Adrenal gland (tissue), 12 donors: ENCODE data around the gene ZNF311. TPM values are rescaled to one million over a fixed set of nuclear protein-coding genes. Genes with fewer than 3 reads are reported as not detected.

Experiments
- DNase-seq, 7 donors: peaks; one replicate each; pipeline ENCODE4 v3.0.0-alpha.2; 2019 to 2020
- H3K27ac ChIP-seq, 5 donors: fragments of 200-600 bp; sonication (generic) in 4 of 5; 1 replicate in 3 of 5; 2 replicates in 2 of 5; pipeline versions ENCODE4 v1.5.1 to v1.8.0; 2016 to 2020; ENCODE audit warnings: mild to moderate bottlenecking in 1 of 5
- H3K27me3 ChIP-seq: fragments of 200-600 bp; 2 replicates; pipeline ENCODE4 v1.8.0; 2021
- H3K36me3 ChIP-seq, 2 donors: fragments of 200-600 bp; replicated peaks in 1 of 2; 1 replicate in 1 of 2; 2 replicates in 1 of 2; pipeline versions ENCODE4 v1.5.1 to v1.8.0; 2018 to 2022
- H3K4me1 ChIP-seq, 2 donors: fragments of 200-600 bp; replicated peaks in 1 of 2; 1 replicate in 1 of 2; 2 replicates in 1 of 2; pipeline versions ENCODE4 v1.5.1 to v1.8.0; 2018 to 2021
- H3K4me3 ChIP-seq, 4 donors: fragments of 200-600 bp; sonication (generic) in 3 of 4; one replicate each; pipeline ENCODE4 v1.5.1; 2016 to 2018
- H3K9me3 ChIP-seq, 3 donors: fragments of 200-600 bp; sonication (generic) in 1 of 3; replicated peaks in 1 of 3; 1 replicate in 2 of 3; 2 replicates in 1 of 3; pipeline versions ENCODE4 v1.5.1 to v1.8.0; 2016 to 2021
- CTCF ChIP-seq, 6 experiments: fragments of 450-650 bp in 4 of 6; fragments of 200-600 bp in 2 of 6; sonication (generic) in 1 of 6; IDR thresholded peaks; 1 replicate in 5 of 6; 2 replicates in 1 of 6; pipeline versions ENCODE4 v1.5.1 to v1.8.0; 2016 to 2021; ENCODE audit warnings: antibody characterized with exemption in 6 of 6, mild to moderate bottlenecking in 2 of 6, moderate library complexity in 1 of 6
- POLR2A ChIP-seq, 2 donors: fragments of 450-650 bp; IDR thresholded peaks; one replicate each; pipeline ENCODE4 v1.6.1; 2017; ENCODE audit warnings: antibody characterized with exemption in 2 of 2, mild to moderate bottlenecking in 2 of 2, moderate library complexity in 1 of 2
- WGBS, 4 donors: extraction: QIAGEN DNeasy Blood & Tissue Kit in 2 of 4; methylation state at CpG; one replicate each; pipeline versions ENCODE4 v1.1.5 to v1.1.7; 2013 to 2017; 5-methylcytosine and 5-hydroxymethylcytosine counted together
- intact Hi-C, 2 donors: fragments of 100-400 bp; cut with DNase I; formaldehyde crosslinking; loops; one replicate each; pipeline versions ENCODE4 v1.14.1 to v1.15.0; 2022 to 2023
- polyA plus RNA-seq, 3 donors: library from polyadenylated mRNA; stranded (reverse); fragments of 200-250 nt in 2 of 3; fragments of 350-450 nt in 1 of 3; fragmentation: Illumina TruSeq in 1 of 3; extraction: RNeasy Lipid Tissue Mini Kit (QIAGEN cat#74804) in 1 of 3; gene quantifications; one replicate each; pipeline ENCODE4 v1.2.3, GENCODE V29; 2013 to 2014
- total RNA-seq, 9 donors: library from RNA; depleted of rRNA in 4 of 9; stranded (reverse); fragments of >200 nt in 4 of 9; fragments of 120-200 nt in 1 of 9; fragmentation: NEBNext Ultra II Directional in 1 of 9; extraction: Animal tissue kit (Norgen Biotek cat#: 25700) in 1 of 9; gene quantifications; one replicate each; pipeline versions ENCODE4 v1.1.0 to v1.2.4, GENCODE V29; 2013 to 2023
- donor health status: healthy with polysubstance abuse.
- donor health status: Bipolar disorder and iron deficiency.
- donor health status: DM: yes; HTN: yes; CAD: no.
- donor health status: DM: no; HTN: no; CAD: no.
- donor health status: DM: no; HTN: no; CAD: no.
- donor health status: DM: yes; HTN: yes; CAD: no.

The ZNF311 gene
- total and polyA plus RNA-seq, 12 donors, result 0.41 to 2.7 (median 1.1) TPM; not detected in 2

- Histone ChIP-seq H3K27ac (no peak overlapping the region), H3K27me3 (no peaks in the 10 kb centered on the region), H3K9me3 (no peaks in the 10 kb centered on the region), H3K4me3 (no peak overlapping the region), H3K36me3 (no peaks in the 10 kb centered on the region), H3K4me1 (no peaks in the 10 kb centered on the region)
- TF ChIP-seq POLR2A (IDR thresholded peaks at IDR 0.05) (no peak), CTCF (IDR thresholded peaks at IDR 0.05) (no peak)
- WGBS, 4 donors, result 91 to 93% (median 92%) methylated on average over 8 of the region's 8 CpGs
- no peak for DNase-seq
- intact Hi-C loops, result no loop called here
Measured at GRCh38 chr6:28995093-28995650, 9.9 kb downstream of the ZNF311 start.

DNA sequence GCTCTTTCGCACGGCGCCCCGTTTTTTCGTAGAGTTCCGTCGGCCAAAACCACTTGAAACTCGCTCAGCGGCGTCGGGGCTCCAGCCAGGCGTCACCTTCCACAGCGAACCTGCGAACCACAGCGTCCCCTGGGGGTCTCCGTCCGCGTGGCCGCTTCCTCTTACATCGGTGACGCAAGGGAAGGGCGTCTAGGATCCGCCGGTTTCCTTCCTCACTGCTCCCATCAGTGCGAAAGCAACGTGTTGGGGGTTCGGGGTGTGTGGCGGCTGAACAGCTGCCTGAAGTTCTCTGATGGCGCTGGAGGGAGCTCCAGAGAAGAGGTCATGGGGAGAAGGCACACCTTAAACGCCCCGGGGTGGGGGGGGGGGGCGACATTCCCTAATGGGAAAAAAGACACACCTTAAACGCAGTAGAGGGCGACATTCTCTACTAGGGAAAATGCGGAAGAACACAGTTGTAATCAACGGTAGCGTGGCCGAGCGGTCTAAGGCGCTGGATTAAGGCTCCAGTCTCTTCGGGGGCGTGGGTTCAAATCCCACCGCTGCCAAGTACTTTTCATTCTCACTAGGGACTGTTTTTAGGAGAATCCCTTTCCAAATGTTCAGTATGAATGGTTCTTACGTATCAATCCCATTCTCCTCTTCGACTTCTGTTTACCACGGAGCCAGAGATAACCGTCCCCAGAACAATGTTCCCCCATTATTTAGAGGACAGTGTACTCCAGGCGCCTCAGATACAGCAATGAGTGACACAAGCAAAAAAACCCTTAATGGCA lies 16.4 kb downstream of the ZNF311 start:
- H3K27ac ChIP-seq, result no peak overlapping the region
- WGBS, 4 donors, result 7 to 15% (median 11%) methylated on average over 28 to 48 of the region's 48 CpGs
- TF ChIP-seq CTCF (IDR thresholded peaks at IDR 0.05), result peak in 2 of 6 experiments; percentile 20 to 47
- TF ChIP-seq POLR2A (IDR thresholded peaks at IDR 0.05), result no peak
- no peaks in the 10 kb centered on the region for H3K9me3 ChIP-seq
- H3K36me3 ChIP-seq, result no peaks in the 10 kb centered on the region
- H3K27me3 ChIP-seq, result no peaks in the 10 kb centered on the region
- peak in 6 of 7 donors; percentile 26 to 66 (median 42) for DNase-seq
- no peaks in the 10 kb centered on the region for H3K4me1 ChIP-seq
- intact Hi-C loops, result no loop called here
- peak overlapping the region in 1 of 4 donors; percentile 33 for H3K4me3 ChIP-seq

GRCh38 chr6:28985462-28986164 lies 19.5 kb downstream of the ZNF311 start:
- no peaks in the 10 kb centered on the region for H3K9me3 ChIP-seq
- TF ChIP-seq POLR2A (IDR thresholded peaks at IDR 0.05) (peak; percentile 38 to 84), CTCF (IDR thresholded peaks at IDR 0.05) (no peak)
- H3K4me1 ChIP-seq, result peaks cover 0 to 5% of the 10 kb centered on the region in 2 donors
- H3K36me3 ChIP-seq, result no peaks in the 10 kb centered on the region
- H3K27me3 ChIP-seq, result no peaks in the 10 kb centered on the region
- peak; percentile 79 to 94 (median 89) for DNase-seq
- H3K4me3 ChIP-seq, result peak overlapping the region in 2 of 4 donors; percentile 41 to 52
- peak overlapping the region; percentile 9 to 85 (median 76) for H3K27ac ChIP-seq
- WGBS, 4 donors, result 8 to 9% (median 9%) methylated on average over 30 to 31 of the region's 31 CpGs
- intact Hi-C loops, result no loop called here

- H3K27ac ChIP-seq, result no peak overlapping the region
- TF ChIP-seq POLR2A (IDR thresholded peaks at IDR 0.05), result no peak
- TF ChIP-seq CTCF (IDR thresholded peaks at IDR 0.05), result no peak
- intact Hi-C loops, result loop anchor here (5.0 kb wide), 2 partner anchors 42 to 57 kb away; no protein-coding TSS in a partner anchor
- H3K4me3 ChIP-seq, result no peak overlapping the region
- H3K27me3 ChIP-seq, result no peaks in the 10 kb centered on the region
- DNase-seq, result no peak
- 71 to 83% (median 78%) methylated on average over 5 of the region's 5 CpGs for WGBS, 4 donors
- H3K36me3 ChIP-seq, result no peaks in the 10 kb centered on the region
- peaks cover 0 to 5% of the 10 kb centered on the region in 2 donors for H3K4me1 ChIP-seq
- H3K9me3 ChIP-seq, result no peaks in the 10 kb centered on the region
Measured at GRCh38 chr6:28983838-28984237, 21.3 kb downstream of the ZNF311 start.
